ENCODE measurements around the gene CYP2C8.
"Not testable (repeated sequence)": the region's sequence is repeated elsewhere in the genome, so short reads cannot be mapped to it uniquely, and the experiment has no call there.

Gene CYP2C8
- total RNA-seq, result 0 to 1.9 (median 0) reads per million in 4 donors

DNA sequence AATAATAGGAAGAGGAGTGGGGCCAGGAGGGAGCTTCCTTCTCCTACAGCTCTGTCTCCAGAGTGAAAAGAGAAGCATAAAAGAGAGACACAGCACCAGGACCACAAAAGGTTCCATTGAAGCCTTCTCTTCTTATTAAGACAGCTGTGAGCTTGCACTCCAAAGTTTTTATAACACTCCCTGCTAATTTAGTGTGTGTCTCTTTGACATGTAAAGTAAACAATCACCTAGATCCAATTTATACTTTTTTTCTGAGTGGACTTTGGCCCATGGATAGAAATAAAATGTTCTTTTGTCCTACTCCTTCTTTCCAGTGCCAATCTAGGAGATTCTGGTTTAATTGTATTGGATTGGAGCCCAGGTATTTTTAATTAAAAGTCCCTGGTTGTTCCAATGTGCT is at the start of gene CYP2C8:
Gene CYP2C8, minus strand, starts transcription at position 212 of the 400 bp plus-strand sequence. Its CDS starts 95 bp downstream, at position 117.
- DNase-seq, result no peak

DNA sequence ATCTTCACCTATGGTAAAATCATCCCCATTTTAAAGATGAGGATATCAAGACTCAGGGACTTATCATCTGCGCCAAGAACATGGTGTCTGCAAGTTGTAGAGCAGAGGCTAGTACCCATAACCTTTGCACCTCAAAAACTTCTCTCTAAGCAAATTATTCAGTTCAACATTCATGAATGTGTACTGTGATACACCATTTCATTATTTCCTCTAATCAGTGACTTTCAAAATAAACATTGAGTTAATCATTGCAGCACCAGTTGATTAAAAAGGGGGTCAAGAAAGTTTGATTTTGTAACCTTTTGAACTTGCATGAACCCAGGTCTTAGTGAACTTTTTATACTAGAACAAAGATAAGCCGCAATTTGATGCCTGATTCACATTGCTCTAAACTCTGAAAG is 47.6 kb upstream of the CYP2C8 start:
- DNase-seq, result no peak

DNA sequence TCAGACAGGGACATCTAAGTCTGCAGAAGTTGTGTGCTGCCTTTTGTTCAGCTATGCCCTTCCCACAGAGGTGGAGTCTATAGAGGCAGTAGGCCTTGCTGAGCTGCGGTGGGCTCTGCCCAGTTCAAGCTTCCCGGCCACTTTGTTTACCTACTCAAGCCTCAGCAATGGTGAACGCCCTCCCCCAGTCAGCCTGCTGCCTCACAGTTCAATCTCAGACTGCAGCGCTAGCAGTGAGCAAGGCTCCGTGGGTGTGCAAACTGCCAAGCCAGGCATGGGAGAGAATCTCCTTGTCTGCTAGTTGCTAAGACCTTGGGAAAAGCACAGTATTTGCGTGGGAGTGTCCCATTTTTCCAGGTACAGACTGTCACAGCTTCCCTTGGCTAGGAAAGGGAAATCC is 41.5 kb upstream of the CYP2C8 start:
- DNase-seq, result not testable (repeated sequence)

DNA sequence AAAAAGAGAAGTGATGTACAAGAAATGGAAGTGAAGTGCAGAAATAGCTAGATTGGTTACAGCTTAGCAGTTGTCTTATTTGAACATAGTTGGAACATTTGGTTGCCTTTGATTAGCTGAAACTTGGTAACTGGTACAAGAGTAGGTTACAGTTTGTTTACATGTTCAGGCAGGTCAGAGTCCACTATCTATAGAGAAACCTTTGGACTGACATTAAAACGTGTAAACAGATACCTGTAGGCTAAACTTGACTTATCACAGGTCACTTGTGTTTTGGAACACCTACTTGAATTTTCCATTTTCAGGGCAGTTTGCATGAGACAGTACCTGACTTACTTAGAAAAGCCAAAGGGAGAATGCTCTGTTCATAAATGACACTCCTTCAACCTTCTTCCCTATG is 28.5 kb upstream of the CYP2C8 start:
- DNase-seq, result no peak

DNA sequence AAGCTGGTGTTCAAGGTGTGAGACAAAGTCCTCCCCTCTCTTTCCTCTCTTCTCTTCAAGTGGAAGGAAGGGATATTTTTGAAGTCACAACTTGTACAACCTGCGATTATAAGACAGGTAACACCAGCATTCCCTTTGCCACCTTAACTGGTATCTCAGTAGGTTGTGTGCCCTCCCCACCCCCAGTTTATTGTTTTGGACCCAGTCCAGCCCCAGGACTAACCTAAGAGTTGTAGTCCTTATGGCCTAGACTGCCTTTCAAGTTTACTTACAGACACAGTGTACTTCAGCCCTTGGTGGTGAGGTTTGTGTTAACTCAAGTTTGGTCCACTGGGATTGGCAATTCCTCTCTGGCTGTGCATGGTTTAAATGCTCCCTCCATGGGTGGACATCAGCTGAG is 26.8 kb upstream of the CYP2C8 start:
- DNase-seq, result no peak

DNA sequence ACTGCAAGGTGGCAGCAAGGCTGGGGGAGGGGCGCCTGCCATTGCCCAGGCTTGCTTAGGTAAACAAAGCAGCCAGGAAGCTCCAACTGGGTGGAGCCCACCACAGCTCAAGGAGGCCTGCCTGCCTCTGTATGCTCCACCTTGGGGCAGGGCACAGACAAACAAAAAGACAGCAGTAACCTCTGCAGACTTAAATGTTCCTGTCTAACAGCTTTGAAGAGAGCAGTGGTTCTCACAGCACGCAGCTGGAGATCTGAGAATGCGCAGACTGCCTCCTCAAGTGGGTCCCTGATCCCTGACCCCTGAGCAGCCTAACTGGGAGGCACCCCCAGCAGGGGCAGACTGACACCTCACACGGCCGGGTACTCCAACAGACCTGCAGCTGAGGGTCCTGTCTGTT is 10.3 kb upstream of the CYP2C8 start:
- not testable (repeated sequence) for DNase-seq

DNA sequence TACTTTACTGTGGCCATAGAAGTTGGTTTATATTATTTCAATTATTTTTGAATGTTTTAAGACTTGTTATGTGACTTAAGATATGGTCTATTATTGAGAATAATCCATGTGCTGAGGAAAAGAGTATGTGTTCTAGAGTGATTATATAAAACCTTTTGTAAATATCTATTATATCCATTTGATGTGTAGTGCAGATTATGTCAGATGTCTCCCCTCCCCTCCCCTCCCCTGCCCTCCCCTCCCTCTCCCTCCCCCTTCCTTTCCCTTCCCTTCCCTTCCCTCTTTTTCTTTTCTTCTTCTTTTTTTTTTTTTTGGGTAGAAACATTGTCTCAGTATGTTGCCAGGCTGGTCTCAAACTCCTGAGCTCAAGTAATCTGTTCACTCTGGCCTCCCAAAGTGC is 8.3 kb upstream of the CYP2C8 start:
- no peak for DNase-seq

DNA sequence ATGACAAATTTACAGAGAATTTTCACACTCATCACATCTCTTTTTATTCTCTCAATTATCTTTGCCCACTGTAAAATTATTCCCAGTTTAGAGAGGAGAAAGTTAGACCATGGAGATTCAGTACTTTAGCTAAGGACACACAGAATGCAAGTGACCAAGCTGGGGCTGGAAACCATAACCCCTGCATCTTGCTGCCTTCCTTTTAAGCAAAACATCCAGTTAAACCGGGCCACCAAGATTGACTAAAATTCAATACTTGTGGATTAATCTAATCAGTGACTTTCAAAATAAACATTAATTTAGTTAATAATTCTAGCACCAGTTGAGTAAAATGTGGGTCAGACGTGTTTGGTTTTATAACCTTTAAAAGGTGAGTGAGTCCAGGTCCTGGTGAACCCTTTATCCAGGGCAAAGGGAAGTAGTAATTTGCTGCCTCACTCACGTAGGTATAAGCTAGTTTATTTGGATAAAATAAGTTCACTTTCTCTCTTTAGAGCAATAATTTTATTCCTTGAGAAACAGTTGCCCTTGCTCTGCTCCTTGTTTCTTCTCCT is 1.9 kb upstream of the CYP2C8 start:
- DNase-seq, result no peak

DNA sequence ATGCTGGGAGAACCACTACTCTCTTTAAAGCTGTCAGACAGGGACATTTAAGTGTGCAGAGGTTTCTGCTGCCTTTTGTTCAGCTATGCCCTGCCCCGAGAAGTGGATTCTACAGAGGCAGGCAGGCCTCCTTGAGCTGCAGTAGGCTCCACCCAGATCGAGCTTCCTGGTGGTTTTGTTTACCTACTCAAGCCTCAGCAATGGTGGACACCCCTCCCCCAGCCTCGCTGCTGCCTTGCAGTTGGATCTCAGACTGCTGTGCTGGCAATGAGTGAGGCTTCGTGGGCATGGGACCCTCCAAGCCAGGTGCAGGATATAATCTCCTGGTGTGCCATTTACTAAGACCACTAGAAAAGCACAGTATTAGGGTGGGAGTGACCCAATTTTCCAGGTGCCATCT is 5.2 kb downstream of the CYP2C8 start:
- DNase-seq, result not testable (repeated sequence)

DNA sequence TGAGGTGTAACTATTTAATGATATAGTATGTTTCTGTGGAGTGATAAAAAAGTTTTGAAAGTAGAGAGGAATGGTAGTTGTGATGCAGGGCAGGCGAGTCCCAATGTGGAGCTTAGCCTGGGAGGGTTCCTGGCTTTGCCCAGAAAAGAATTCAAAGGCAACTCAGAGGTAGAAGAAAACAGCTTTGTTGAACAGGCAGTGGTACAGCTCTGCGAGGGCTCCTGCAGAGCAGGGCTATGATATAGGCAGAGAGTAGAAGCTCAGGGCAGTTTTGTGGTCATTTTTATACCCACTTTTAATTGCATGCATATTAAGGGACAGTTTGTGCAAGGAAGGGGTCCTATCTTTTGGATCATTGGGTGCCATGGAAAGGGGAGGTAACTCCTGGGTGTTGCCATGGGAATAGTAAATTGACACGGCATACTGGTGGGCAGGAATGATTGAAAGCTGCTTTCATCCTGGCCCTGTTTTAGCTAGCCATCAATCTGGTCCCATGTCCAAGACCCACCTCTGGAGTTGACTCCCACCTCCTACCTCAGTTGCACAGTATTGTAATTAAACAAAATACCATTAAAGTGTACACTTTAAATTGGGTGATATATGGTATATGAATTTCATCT is 12.4 kb downstream of the CYP2C8 start:
- no peak for DNase-seq

DNA sequence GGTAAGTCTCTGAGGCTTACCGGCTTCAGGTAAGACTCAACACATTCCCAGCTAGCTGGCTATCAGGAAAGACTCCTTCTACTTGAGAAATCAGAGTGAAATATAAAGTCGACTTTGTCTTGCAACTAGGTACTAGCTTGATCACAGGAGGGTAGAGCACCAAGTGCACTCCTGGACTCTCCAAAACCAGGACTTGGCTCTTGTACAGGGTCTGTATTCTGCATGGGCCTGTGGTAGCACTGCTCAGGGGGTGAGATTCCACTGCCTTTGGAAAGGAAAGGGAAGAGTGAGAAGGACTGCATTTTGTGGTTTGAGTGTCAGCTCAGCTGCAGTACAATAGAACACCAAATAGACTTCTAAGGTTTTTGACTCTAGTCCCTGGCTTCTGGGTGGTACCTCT is 19.4 kb downstream of the CYP2C8 start:
- DNase-seq, result no peak

DNA sequence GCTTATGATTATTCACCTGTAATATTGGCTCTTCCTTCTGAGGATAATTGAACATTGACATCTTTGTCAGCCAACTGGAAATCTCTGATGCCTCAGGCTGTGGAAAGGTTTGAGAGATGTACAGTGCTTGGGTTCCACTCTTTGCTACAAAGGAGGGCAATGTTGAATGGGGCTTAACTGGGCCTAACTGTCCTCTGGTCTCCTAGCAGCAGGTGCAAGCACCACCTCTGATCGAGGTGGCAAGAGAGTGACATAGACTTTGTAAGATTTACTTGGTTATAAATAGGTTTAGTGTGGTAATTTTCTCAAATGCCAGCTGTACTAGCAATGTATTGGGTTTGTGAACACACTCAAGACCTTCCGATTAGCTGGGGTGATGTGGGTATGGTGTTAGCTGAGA is 21.1 kb downstream of the CYP2C8 start:
- DNase-seq, result no peak

DNA sequence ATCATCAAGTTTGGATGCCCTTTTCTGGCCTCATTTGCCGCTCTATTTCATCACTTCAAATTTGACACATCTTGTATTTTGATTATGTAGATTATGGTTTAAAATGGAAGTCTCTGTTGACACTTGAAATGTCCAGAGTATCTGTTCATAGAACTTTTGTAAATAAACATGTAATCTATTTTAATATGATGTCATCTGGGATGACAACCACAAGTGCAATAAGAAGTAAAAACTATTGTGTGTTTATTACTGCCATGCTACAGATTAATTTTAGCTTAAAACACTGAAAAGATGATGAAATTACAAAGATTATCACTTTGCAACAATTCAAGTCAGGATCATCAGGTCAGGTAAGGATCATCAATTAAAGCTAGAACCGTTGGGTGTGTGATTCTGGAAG is 30.0 kb downstream of the CYP2C8 start:
- DNase-seq, result no peak

DNA sequence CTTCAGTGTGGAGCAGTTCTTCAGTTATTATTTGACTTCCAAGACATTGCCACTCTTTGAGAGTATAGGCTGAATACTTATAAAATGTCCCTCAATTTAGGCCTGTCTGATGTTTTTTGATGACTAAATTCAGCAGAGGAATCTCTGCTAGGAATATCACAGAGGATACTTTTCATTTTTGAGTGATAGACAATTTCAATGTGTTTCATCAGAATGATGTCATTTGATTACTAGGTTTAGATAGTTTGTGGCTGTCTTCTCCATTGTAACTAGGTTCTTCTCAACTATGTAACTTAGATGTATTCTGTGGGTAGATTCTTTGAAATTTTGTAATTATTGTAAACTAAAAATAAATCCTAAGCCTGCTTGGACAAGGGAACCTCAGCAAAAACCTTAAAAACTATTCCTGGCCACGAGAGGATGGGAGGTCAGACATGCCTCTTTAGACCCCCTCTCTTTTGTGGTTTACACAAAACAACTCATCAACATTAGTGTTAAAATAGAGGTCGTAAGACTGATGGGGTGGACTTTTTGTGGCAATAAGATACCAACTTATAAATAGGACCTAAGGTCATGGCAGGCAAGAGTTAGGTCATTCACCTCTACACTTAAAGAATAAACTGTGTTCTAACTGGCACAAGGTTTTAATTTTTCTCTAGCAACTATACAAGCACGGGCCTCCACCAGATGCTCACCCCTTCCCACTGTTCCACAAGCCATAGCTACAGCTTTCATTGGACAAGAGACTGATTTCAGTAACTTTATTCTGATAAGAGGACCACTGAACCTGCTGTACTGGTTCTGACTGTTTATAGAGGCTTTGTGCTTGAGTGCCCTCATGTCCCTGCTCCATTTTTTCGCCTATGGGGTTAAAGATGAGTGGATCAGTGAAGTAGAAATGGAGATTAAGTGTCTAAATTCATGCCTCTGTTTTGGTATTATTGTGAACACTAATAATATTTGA is 33.7 kb downstream of the CYP2C8 start:
- no peak for DNase-seq

DNA sequence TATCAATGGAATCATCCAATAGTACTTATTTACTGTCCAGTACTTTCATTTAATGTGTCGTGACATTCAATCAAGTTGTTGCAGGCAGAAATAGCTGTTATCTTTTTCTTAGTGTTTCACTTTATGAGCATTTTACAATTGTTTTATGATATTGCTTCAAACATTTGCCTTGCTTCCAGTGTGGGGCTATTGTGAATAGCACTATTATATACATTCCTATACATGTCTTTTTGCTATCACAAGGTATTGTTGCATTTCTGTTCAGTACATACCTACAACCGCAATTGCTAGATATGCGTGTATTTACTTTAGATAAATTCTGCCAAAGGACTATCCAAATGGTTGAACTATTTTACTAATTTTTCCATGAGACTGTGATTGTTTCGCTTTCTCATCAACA is 34.9 kb downstream of the CYP2C8 start:
- DNase-seq, result no peak

DNA sequence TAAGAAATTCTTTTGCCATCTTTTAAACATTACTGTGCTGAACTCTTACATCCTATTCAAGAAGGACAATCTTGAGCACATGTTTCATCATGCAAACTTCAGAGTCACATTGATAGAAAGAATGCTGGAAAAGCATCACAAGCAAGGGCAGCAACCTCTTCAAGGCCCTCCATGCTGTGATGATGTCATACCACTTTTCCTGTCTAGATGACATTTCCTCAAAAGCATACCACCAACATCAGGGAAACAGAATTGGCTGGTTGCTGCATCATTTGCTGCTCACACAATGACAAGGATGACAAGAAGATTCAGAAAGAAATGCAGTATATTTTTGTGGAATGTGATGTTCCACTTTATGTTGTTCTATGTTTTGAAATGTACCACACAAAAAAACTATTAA is 37.6 kb downstream of the CYP2C8 start:
- no peak for DNase-seq

DNA sequence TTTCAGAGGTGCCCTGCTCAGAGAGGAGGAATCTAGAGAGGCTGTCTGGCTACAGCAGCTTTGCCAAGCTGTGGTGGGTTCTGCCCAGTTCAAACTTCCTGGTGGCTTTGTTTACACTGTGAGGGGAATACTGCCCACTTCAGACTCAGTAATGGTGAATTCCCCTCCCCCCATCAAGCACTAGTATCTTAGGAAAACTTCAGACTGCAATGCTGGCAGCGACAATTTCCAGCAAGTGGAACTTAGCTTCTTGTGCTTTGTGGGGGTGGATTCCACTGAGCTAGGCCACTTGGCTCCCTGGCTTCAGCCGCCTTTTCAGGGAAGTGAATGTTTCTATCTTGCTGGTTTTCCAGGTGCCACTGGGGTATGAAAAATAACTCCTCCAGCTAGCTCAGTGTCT is 42.8 kb downstream of the CYP2C8 start:
- no peak for DNase-seq

DNA sequence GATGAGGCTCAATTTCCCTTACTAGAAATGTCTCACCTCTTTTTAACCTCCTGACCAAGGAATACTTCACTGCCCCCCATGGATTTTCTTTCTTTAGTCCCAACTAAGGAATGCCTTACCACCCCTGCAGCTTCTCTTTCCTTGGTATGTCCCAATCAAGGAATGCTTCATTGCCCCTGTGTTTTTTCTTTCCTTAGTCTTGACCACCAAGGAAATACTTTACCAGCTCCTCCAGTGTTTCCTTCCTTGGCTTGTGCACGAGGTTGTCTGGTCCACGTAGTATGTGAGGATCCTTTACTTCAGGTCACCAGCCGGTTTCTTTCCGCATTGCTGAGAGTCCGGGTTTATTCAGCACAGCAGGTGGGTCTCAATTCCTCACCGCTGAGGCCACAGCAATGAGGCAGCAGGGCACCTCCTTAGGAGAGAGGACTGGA is 71.5 kb downstream of the CYP2C8 start:
- DNase-seq, result no peak

DNA sequence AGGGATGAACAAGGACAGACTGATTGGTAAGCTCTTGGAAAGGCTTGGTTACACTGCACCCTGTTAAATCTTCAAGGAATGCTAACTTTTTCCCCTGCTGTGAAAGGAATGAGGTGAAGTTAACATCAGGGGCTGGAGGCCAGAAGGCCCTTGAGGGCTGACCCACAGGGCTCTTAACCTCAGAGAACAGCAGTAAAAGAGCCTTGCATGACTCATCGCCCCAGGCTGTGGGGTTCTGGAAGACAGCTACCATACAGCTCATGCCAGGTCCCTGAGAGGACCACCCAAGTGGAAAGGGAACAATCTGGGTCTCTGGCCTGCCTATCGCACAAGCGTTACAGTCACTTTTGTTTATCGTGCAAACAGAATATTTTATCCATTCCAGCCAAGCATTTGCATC is 76.5 kb downstream of the CYP2C8 start:
- DNase-seq, result no peak

DNA sequence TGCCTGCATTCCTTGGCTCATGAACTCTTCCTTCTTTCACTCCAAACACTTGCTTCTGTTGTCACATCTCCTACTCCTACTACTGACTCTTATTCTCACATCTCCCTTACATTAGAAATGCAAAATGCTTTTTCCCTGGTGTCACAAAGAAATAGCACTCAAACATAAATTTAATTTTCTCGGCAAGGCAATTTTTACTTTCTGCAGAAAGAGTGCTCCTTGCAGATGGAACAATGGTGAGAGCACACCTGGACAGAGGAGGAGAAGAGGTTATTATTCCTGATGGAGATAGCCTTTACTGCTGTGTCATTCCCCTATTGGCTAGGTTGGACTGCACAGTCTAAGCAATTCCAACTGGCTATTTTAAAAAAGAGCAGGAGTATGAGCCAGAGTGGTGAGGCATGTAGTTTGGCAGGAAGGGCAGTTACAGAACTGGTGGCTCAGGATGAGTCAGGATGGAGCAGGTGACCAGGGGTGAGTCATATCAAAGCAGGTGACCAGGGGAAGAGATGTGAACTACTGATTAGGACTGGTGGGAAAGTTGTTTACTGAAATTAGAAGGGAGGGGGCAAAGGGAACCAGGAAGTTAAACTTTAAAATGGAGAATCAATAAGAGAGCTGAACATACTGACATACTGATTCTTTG is 77.9 kb downstream of the CYP2C8 start:
- no peak for DNase-seq

DNA sequence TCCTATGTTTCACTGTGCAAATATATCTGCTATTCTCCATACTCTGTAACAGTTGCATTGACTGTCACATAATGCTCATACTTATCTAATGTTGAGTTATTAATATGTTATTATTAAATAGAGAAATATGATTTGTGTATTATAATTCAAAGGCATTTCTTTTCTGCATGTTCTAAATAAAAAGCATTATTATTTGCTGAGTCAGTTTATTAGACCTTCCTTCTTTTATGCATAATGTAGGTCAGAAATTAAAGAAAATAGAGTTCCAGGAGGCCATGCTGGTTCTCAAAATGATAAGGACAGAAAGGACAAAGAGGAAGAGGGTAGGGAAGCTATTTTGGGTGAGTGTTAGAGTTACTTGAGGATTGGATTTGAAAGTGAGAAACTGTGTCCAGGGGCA is 80.1 kb downstream of the CYP2C8 start:
- no peak for DNase-seq

Measured in T-helper 1 cell (primary cell).